ENCODE results near the gene ZC3H4.
"Not testable (repeated sequence)": the region's sequence is repeated elsewhere in the genome, so short reads cannot be mapped to it uniquely, and the experiment has no call there.

The ZC3H4 gene

GRCh38 chr19:47109177-47109540, 4.4 kb downstream of the ZC3H4 start:
- DNase-seq (ENCODE audit: insufficient read length, low spot score) = no peak
- no peak for FAIRE-seq

- no peak for FAIRE-seq
- DNase-seq (ENCODE audit: insufficient read length, low spot score) = no peak
Measured at GRCh38 chr19:47107953-47108746, 5.4 kb downstream of the ZC3H4 start.

- FAIRE-seq = no peak
- DNase-seq (ENCODE audit: insufficient read length, low spot score) = no peak
Measured at GRCh38 chr19:47107202-47107952, 6.2 kb downstream of the ZC3H4 start.

DNA sequence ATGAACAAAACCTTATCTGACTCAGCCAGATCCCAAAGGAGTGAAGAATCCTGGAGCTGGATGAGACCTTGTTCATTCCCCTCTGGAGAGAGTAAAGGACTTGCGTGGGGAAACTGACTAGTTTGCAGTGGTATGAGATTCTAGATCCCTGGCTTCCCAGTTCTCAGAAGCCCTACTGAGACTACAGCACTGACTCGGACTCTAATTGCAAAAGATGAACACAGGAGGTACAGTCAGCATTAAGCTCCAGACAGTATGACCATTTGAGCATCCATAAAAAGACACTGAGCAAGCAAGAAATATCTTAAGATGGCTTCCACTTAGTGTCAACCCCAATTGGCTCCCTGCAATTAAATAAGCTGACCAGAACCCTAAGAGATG, 6.8 kb downstream of the ZC3H4 start:
- DNase-seq (ENCODE audit: insufficient read length, low spot score) = no peak
- no peak for FAIRE-seq

- DNase-seq (ENCODE audit: insufficient read length, low spot score) = no peak
- no peak for FAIRE-seq
Measured at GRCh38 chr19:47105874-47106273, 7.7 kb downstream of the ZC3H4 start.

DNA sequence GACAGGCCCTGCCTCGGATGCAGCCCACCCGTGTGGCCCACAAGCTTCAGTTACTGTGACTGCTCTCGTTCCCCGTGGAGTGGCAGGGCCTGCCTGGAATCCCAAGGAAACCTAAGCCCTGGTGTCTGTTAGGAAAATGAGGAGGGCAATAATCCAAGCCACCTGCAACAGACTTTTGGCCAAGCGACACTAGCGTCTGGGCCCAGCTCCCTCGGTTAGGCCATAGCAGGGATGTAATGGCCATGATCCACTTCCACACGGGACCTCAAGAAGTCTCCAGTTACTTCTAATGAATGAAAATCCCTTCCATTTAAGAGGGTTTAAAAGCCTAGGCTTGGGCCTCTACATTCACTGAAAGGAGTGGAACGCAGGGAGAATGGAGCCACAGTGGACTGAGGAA, 8.9 kb downstream of the ZC3H4 start:
- DNase-seq (ENCODE audit: insufficient read length, low spot score) = no peak
- no peak for FAIRE-seq

GRCh38 chr19:47102346-47103060, 11.1 kb downstream of the ZC3H4 start:
- FAIRE-seq = no peak
- DNase-seq (ENCODE audit: insufficient read length, low spot score) = no peak

- FAIRE-seq; DNase-seq (ENCODE audit: insufficient read length, low spot score): not testable (repeated sequence)
Measured at GRCh38 chr19:47101116-47101515, 12.5 kb downstream of the ZC3H4 start.

DNA sequence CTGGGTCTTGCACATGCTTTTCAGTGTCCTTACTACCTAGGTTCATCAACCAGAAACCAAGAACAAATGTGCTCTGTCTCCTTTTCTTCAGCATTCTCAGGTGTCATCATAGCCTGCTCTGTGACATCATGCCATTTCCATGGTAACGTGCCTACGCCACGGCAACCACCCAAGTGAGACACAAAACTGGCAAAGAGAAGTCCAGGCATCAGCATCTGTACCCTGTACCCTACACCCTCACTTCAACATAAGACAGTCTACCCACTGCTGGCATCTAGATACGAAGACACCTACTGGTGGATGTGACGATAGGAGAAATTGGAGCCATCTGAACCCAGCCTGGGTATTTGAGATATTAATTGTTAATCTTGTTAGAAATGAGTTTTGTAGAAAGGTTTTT, 13.3 kb downstream of the ZC3H4 start:
- no peak for DNase-seq (ENCODE audit: insufficient read length, low spot score)
- FAIRE-seq = no peak

DNA sequence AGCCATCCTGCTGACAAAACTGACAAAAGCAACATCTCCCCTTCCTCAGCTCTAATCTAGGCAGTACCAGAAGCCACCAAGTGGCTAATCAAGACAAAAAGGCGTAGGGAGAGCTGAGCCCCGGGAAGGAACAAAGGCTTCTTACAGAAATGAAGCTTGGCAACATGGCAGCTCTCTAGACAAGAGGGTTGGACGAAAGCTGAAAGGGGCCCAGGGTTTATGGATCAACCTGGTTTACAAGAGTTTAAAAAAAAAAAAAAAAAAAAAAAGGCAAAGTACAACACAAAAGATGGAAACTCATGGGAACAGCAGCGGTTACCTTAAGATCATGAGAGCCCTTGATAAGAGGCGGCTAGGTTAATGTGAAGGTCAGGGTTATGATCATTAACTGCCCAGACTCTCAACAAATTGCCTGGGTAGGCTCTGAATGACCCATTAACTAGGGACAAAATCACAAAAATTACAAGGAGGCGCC, 14.0 kb downstream of the ZC3H4 start:
- FAIRE-seq (no peak), DNase-seq (ENCODE audit: insufficient read length, low spot score) (no peak)

DNA sequence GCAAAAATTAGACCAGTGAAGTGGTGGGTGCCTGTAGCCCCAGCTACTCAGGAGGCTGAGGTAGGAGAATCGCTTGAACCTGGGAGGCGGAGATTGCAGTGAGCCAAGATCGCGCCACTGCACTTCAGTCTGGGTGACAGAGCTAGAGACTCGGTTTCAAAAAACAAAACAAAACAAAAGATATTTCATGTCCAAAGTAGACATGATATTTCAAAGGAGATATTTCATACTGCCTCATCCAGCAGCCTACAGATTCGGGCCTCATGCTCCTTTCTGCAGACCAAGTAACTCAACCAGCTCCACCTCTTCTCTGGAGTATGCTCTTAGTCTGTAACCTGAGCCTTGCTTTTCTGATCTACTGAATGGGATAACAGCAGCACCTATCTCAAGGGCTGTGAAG, 15.0 kb downstream of the ZC3H4 start:
- FAIRE-seq (no peak), DNase-seq (ENCODE audit: insufficient read length, low spot score) (no peak)

- no peak for DNase-seq (ENCODE audit: insufficient read length, low spot score)
Measured at GRCh38 chr19:47097396-47098201, 16.0 kb downstream of the ZC3H4 start.

GRCh38 chr19:47096721-47097120, 16.9 kb downstream of the ZC3H4 start:
- DNase-seq (ENCODE audit: insufficient read length, low spot score) (no peak), FAIRE-seq (no peak)

More at GRCh38 chr19:47097396-47098201, 16.0 kb downstream of the ZC3H4 start:
- FAIRE-seq = no peak

- FAIRE-seq = no peak
- no peak for DNase-seq (ENCODE audit: insufficient read length, low spot score)
Measured at GRCh38 chr19:47096100-47096704, 17.4 kb downstream of the ZC3H4 start.

DNA sequence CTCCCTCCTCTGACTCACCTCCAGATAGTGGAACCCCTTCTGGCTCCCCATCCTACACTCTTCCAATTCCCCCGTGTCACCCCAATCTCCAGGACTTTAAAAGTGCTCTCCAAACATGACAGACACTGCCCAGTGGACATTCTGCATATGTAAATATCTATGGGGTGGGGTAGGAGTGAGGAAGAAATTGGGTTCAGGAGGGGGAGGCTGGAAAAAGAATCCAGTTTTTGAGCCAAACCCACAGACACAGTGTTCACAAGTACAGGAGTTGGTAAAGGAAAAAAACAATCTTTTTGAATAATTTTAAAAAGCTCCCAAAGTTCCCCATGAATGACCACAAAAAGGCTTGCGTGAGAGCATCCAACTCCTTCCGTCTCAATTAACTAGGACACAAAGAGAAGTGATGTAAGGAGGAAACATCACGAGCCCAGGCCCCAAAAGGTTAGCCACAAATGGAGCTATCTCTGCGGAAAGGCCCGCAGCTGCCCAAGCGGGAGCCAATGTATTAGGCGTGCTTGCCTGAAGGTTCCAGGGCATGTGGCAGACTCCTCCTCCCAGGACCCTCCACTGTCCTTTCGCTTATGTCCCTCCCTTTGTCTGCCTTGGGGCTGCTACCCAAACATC, 18.0 kb downstream of the ZC3H4 start:
- FAIRE-seq (no peak), DNase-seq (ENCODE audit: insufficient read length, low spot score) (no peak)

DNA sequence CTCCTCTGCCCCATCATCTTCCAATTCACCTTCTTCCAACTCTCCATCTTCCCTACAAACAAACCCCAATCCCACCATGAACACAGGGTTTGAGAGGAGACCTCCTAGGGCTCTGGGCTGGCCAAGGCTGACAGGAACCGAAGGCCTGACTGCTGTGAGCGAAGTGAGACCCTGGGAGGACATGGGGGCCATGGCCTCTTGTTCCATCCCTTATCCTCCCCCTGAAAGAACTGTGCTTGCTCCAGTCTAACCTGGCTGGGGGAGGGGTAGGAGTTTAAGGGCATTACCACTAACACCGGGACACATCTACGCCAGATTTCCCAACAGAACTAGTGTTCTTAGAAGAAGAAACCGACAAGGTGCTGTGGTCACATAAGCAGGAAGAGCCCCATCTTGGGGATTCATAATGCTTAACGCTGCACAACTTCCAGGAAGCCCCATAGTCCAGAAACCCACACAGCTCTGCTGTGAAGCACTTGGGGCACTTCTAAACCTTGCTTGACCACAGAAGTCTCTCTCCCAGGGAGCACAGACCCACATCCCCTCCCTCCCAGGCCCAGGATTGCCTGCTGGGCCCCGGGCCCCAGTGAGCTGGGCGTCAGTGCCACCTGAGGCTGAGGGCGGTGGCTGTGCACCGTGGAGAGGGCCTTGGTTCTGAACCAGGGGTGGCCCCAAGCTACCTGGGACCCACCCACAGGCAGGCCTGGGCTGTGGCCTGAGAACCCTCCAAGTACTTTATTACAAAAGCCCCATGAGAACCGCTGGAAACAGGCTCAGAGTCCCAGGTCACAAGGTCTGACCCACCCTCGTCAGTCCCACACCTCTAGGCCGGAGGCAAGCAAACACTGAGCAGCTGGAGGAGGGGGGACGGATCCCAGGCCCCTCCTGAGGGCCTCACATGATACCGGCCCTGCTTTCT, 18.8 kb downstream of the ZC3H4 start:
- FAIRE-seq (no peak), DNase-seq (ENCODE audit: insufficient read length, low spot score) (no peak)

- DNase-seq (ENCODE audit: insufficient read length, low spot score) (no peak), FAIRE-seq (no peak)
Measured at GRCh38 chr19:47093841-47094240, 19.7 kb downstream of the ZC3H4 start.

DNA sequence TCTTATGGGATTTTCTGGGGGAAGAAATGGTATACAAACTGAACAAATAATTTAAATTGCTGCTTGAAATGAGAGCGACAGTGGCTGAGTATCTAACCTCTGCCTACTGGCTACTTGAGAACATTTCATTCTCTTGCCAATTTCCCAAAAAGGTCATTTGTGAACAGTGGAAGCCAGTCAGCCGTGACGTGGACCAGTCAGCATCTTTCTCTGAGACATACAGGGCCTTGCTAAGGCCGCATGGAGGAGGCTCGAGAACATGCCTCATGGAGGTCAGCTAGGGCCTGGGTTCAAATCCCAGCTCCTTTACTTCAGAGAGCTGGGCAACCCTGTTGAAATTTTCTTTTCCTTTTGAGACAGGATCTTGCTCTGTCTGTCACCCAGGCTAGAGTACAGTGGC, 20.3 kb downstream of the ZC3H4 start:
- no peak for DNase-seq (ENCODE audit: insufficient read length, low spot score)

More for the DNA sequence above, 20.3 kb downstream of the ZC3H4 start:
- FAIRE-seq = no peak
